K562 (cell line): ENCODE data around the gene MYO6. TPM values are rescaled to one million over a fixed set of nuclear protein-coding genes. Genes with fewer than 3 reads are reported as not detected.
A peak's percentile ranks its signal among the peaks of the same experiment; 100 is the strongest.
"Not testable (repeated sequence)": the region's sequence is repeated elsewhere in the genome, so short reads cannot be mapped to it uniquely, and the experiment has no call there.

Source experiments
- ATAC-seq: fragments of 200-7000 bp; cut with Tn5 transposase; 3 replicates; pipeline ENCODE4 v1.9.1; 2020; ENCODE audit warnings: moderate library complexity
- BruUV-seq: library from RNA; stranded (reverse); fragments of 400-500 nt; replicated peaks from 2 replicates; lab custom pipeline; 2021; lab: Mats Ljungman, UMichigan
- CTCF ChIA-PET: fragments of 300-600 bp; formaldehyde crosslinking; extraction: SDS; loops from one replicate; lab custom pipeline; 2021; ENCODE audit warnings: low intra/inter-chr PET ratio; lab: Yijun Ruan, JAX
- POLR2A ChIA-PET: fragments of 300-600, 350-650 bp; sonication (Branson Sonifier 250); formaldehyde crosslinking; extraction: SDS; loops from one replicate; lab custom pipeline; 2021; ENCODE audit warnings: antibody characterized with exemption, inconsistent platforms; lab: Yijun Ruan, JAX
- DNase-seq, 4 experiments: peaks; one replicate each; pipeline versions ENCODE4 v3.0.0 to v3.0.0-alpha.2; 2011 to 2018; ENCODE audit warnings: low spot score in 3 of 4, mixed read lengths in 3 of 4; ENCODE audit errors: extremely low read depth in 1 of 4
- FAIRE-seq: peaks from 2 replicates; lab custom pipeline; 2011; peaks lifted over from hg19 to GRCh38; lab: Jason Lieb, UNC
- H2AFZ ChIP-seq: 2 replicates; pipeline ENCODE4 v1.6.0; 2011; ENCODE audit warnings: low read depth, low read length, control low read depth, inconsistent platforms
- H3K27ac ChIP-seq: fragments of 200-600 bp; 3 replicates; pipeline ENCODE4 v1.8.0; 2011; ENCODE audit warnings: low read depth, mild to moderate bottlenecking, control low read depth, inconsistent platforms, low read length, moderate library complexity, mixed read lengths; ENCODE audit errors: extremely low read depth
- H3K27me3 ChIP-seq, 2 experiments: fragments of 300-600 bp in 1 of 2; 2 replicates in 1 of 2; 3 replicates in 1 of 2; pipeline versions ENCODE4 v1.6.0 to v1.8.0; 2011; ENCODE audit warnings: inconsistent platforms in 2 of 2, low read length in 2 of 2, mild to moderate bottlenecking in 1 of 2, mixed read lengths in 1 of 2, moderate library complexity in 1 of 2; ENCODE audit not compliant: control insufficient read depth in 2 of 2, insufficient read depth in 2 of 2
- H3K36me3 ChIP-seq: fragments of 300-600 bp; 3 replicates; pipeline ENCODE4 v1.8.0; 2011; ENCODE audit warnings: mild to moderate bottlenecking, low read length, inconsistent platforms; ENCODE audit not compliant: control insufficient read depth, insufficient read depth
- H3K4me1 ChIP-seq, 2 experiments: fragments of 200-600 bp in 1 of 2; replicated peaks in 1 of 2; 2 replicates in 1 of 2; 3 replicates in 1 of 2; pipeline versions ENCODE4 v1.5.1 to v1.8.0; 2011; ENCODE audit warnings: inconsistent platforms in 2 of 2, low read length in 2 of 2, mild to moderate bottlenecking in 1 of 2, mixed read lengths in 1 of 2, moderate library complexity in 1 of 2; ENCODE audit not compliant: control insufficient read depth in 2 of 2, insufficient read depth in 2 of 2
- H3K4me2 ChIP-seq: 2 replicates; pipeline ENCODE4 v1.6.1; 2011; ENCODE audit warnings: low read length, control low read depth, inconsistent platforms, mixed read lengths; ENCODE audit not compliant: insufficient read depth
- H3K4me3 ChIP-seq: fragments of 200-600 bp; sonication (generic), shearing (Covaris generic); 2 replicates; pipeline ENCODE4 v1.5.1; 2016; ENCODE audit warnings: control low read depth, inconsistent platforms
- H3K79me2 ChIP-seq: fragments of 200-600 bp; 3 replicates; pipeline ENCODE4 v1.8.0; 2011; ENCODE audit warnings: low read length, inconsistent platforms; ENCODE audit not compliant: control insufficient read depth, insufficient read depth
- H3K9ac ChIP-seq, 2 experiments: 2 replicates each; pipeline versions ENCODE4 v1.6.0 to v1.6.1; 2011; ENCODE audit warnings: low read depth in 2 of 2, low read length in 2 of 2, control low read depth in 1 of 2, inconsistent platforms in 1 of 2, mild to moderate bottlenecking in 1 of 2, mixed read lengths in 1 of 2; ENCODE audit not compliant: insufficient read depth in 1 of 2
- H3K9me1 ChIP-seq: one replicate; pipeline ENCODE4 v1.6.0; 2011; ENCODE audit warnings: inconsistent platforms, mild to moderate bottlenecking, low read length, moderate library complexity; ENCODE audit not compliant: control insufficient read depth, insufficient read depth
- H3K9me3 ChIP-seq: replicated peaks from 2 replicates; pipeline ENCODE4 v1.5.1; 2011; ENCODE audit warnings: low read depth, low read length, inconsistent platforms; ENCODE audit not compliant: control insufficient read depth, insufficient read depth
- H4K20me1 ChIP-seq: replicated peaks from 2 replicates; pipeline ENCODE4 v1.6.1; 2011; ENCODE audit warnings: low read length, inconsistent platforms, mixed read lengths; ENCODE audit not compliant: control insufficient read depth, insufficient read depth
- CSDE1 ChIP-seq, 2 experiments: fragments of 450-650 bp; IDR thresholded peaks; 2 replicates each; pipeline ENCODE4 v1.6.1; 2016; ENCODE audit warnings: mild to moderate bottlenecking in 1 of 2
- CTBP1 ChIP-seq: fragments of 450-650 bp; IDR thresholded peaks from 2 replicates; pipeline ENCODE4 v1.6.1; 2016; ENCODE audit warnings: borderline replicate concordance
- HNRNPH1 ChIP-seq: fragments of 200-400 bp; formaldehyde crosslinking; optimal IDR thresholded peaks from 2 replicates; pipeline ENCODE3; 2017; ENCODE audit warnings: low read depth, mild to moderate bottlenecking, low read length, moderate library complexity
- PURB ChIP-seq: sonication (generic); formaldehyde crosslinking; IDR thresholded peaks from 2 replicates; pipeline ENCODE4 v1.9.0; 2021; ENCODE audit warnings: low read depth, mild to moderate bottlenecking, missing genetic modification reagents
- RAD51 ChIP-seq: fragments of 450-650 bp; IDR thresholded peaks from 2 replicates; pipeline ENCODE4 v1.7.1; 2016; ENCODE audit warnings: low read depth, mild to moderate bottlenecking, borderline replicate concordance
- SMAD4 ChIP-seq: fragments of 250-450 bp; sonication (Bioruptor Pico); conservative IDR thresholded peaks from 2 replicates; pipeline ENCODE4 v1.8.0; 2021; ENCODE audit warnings: inconsistent platforms, mild to moderate bottlenecking, moderate library complexity
- ZNF395 ChIP-seq: fragments of 200-800 bp; sonication (Bioruptor generic); IDR thresholded peaks from 2 replicates; pipeline ENCODE4 v1.6.1; 2017; ENCODE audit warnings: missing genetic modification characterization, missing compliant biosample characterization
- WGBS: fragments of 100-300 bp; shearing (Covaris generic); methylation state at CpG from one replicate; pipeline ENCODE4 v1.1.6; 2016; ENCODE audit warnings: low coverage, mixed read lengths; ENCODE audit not compliant: insufficient coverage; ENCODE audit errors: missing lambda C conversion rate; 5-methylcytosine and 5-hydroxymethylcytosine counted together
- in situ Hi-C: fragments of 300-500 bp; cut with MboI; formaldehyde crosslinking; loops from 4 replicates; pipeline ENCODE4 v1.15.0; 2018; ENCODE audit warnings: inconsistent platforms, mixed read lengths
- intact Hi-C: fragments of 100-400 bp; cut with micrococcal nuclease; formaldehyde crosslinking; loops from 2 replicates; pipeline ENCODE4 v1.14.2; 2022
- polyA plus RNA-seq, 8 experiments: library from polyadenylated mRNA; depleted of rRNA in 4 of 8; stranded (reverse) in 5 of 8; unstranded in 3 of 8; fragments of >200 nt; fragmentation: Nextera tagmentation in 2 of 8; fragmentation: Illumina TruSeq in 1 of 8; extraction: Ambion mirVana in 2 of 8; extraction: Trizol in 1 of 8; gene quantifications; 2 replicates each; pipeline versions ENCODE4 v1.2.1 to v1.2.3, GENCODE V29; 2011 to 2014; ENCODE audit warnings: inconsistent platforms in 1 of 8, missing spikeins in 1 of 8
- total RNA-seq, 7 experiments: library from RNA; depleted of rRNA in 6 of 7; stranded (reverse); fragments of >200 nt in 6 of 7; fragmentation: Illumina TruSeq in 2 of 7; extraction: Trizol in 2 of 7; gene quantifications; 2 replicates each; pipeline versions ENCODE4 v1.2.1 to v1.2.3, GENCODE V29; 2011 to 2021; ENCODE audit warnings: low replicate concordance in 1 of 7

MYO6 gene
- total and polyA plus RNA-seq, 9 of the 15 experiments (the other 6 are each of a cell fraction or from before 2014, with no cell fraction given) = 1.3 to 5.5 (median 2.7) TPM

- TF ChIP-seq CTBP1 = peak; percentile 27; the same call in 1 of the 2 replicates
- no peak for TF ChIP-seq PURB (CRISPR knock-in tag)
- TF ChIP-seq HNRNPH1 = no peak
- TF ChIP-seq ZNF395 = peak; percentile 57; the same call in 1 of the 2 replicates
- peak; percentile 81 for TF ChIP-seq SMAD4
- no peak for TF ChIP-seq CSDE1 (IDR thresholded peaks at IDR 0.05)
- no peak for TF ChIP-seq RAD51
These were observed at the start of gene MYO6 (continued) for GRCh38 chr6:75748743-75749538.

GRCh38 chr6:75708334-75708733, 40.7 kb upstream of the MYO6 start:
- H3K27me3 ChIP-seq, H3K27ac ChIP-seq, H4K20me1 ChIP-seq, H3K4me3 ChIP-seq, CTCF ChIA-PET, H3K9me1 ChIP-seq, ATAC-seq, in situ Hi-C loops, H3K4me1 ChIP-seq, H3K79me2 ChIP-seq, BruUV-seq, intact Hi-C loops, H2AFZ ChIP-seq, H3K9ac ChIP-seq, H3K9me3 ChIP-seq, FAIRE-seq, H3K4me2 ChIP-seq, DNase-seq: not testable (repeated sequence)
- peaks cover 42% of the 10 kb centered on the region for H3K36me3 ChIP-seq
- WGBS = 92% methylated on average over 4 of the region's 4 CpGs
- POLR2A ChIA-PET = interaction anchor here (1.4 kb wide), 1 partner anchor 9 kb away, joined by 3 read pairs; no protein-coding TSS in a partner anchor
